NCI-H1092 (cell line): ENCODE data around the gene SMIM36.
"Not testable (repeated sequence)": the region's sequence is repeated elsewhere in the genome, so short reads cannot be mapped to it uniquely, and the experiment has no call there.

Source experiments
- DNase-seq: peaks from one replicate; lab custom pipeline; 2025; lab: John Stamatoyannopoulos, UW

Gene SMIM36

GRCh38 chr17:55501626-55502025, 9.6 kb downstream of the SMIM36 start:
- not testable (repeated sequence) for DNase-seq

GRCh38 chr17:55500103-55500502, 11.1 kb downstream of the SMIM36 start:
- DNase-seq, result no peak

- no peak for DNase-seq
Observed at GRCh38 chr17:55496094-55496881, 15.0 kb downstream of the SMIM36 start.

DNA sequence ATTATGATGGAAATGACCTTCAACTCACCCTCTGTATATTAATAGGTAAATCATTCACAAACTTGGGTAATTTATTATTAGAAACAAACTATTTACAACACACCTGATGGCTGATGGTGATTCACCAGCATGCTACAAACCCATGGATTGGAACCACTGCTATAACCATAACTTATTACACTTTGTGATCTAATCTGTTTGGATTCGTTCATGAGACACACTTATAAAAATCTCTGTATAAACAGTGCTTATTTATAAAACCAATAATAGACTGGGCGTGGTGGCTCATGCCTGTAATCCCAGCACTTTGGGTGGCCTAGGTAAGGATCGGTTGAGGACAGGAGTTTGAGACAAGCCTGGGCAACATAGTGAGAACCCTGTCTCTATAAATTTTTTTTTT, 16.0 kb downstream of the SMIM36 start:
- no peak for DNase-seq

DNA sequence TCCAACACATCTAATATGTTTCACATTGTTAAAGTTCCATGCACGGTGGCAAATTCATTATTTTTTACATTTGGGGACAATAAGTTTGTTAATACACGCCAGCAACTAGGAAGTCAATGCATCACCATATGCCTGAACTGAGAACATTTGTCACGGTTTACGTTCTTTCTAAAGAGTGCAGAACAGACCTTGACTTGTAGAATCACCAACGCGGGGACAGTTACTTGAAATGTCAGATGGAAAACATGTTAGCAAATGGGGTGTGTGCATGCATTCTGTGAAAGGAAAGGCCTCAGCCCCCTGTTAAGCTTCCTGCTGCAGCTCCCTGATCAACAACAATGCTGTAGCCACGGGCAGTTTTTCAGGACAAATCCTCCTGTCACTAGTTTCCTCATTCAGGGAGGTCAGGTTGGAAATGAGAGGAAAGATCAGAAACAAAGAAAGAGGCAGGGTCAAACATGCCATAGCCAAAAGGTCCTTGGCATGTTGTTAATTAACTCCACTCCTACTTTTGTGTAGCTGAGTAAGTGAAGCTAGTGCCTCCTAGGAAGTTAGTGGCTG, 18.4 kb downstream of the SMIM36 start:
- no peak for DNase-seq

- DNase-seq, result no peak
Observed at GRCh38 chr17:55490376-55490775, 20.9 kb downstream of the SMIM36 start.

- no peak for DNase-seq
Observed at GRCh38 chr17:55487695-55488432, 23.4 kb downstream of the SMIM36 start.

DNA sequence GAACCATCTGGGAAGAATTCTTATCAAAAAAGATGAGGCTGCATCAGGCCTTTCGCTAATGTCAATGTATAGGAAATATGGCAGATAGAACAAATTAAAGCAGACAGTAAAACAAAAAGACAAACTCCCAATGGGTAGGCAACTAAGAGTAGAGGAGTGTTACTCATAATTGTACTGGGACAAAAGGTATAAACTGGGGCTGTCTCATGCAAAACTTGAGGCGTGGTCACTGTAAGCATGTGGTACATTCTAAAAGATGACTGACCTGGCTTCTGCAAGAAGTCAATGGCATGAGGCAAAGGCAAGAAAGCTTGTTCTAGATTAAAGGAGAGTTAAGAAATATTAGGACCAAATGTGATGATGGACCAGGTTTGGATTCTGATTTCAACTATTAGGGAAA, 26.7 kb downstream of the SMIM36 start:
- no peak for DNase-seq

GRCh38 chr17:55482591-55483389, 28.5 kb downstream of the SMIM36 start:
- DNase-seq, result no peak

DNA sequence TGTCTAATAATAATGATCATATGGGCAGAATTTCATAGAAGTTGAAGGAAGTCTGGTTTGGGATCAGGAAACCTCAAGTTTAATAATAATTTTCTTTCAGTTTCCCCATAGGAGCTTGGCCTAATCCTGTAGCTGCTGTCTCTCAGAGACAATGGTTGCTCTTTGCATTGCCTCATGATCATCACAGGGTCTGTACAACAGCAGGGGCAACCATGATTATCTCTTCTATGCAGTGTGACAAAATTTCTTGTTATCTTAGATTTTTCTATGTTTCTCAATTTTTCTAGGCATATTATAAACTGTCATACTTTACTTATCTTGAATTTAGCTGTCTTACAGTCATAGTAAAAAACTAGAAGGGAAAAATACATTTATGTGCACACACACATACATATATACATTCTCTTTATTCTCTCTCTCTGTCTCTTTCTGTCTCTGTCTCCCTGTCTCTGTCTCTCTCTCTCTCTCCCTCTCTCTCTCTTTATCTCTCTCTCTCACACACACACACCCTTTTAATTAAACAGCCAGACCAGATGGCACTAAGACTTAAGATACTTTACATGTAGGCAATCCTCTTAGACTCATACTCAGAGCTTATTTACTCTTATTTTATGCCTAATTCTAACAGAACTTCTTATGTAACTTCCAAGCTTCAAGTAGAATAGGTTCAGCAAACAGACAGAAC, 30.5 kb downstream of the SMIM36 start:
- no peak for DNase-seq

- DNase-seq, result no peak
Observed at GRCh38 chr17:55479903-55480302, 31.3 kb downstream of the SMIM36 start.

GRCh38 chr17:55478971-55479370, 32.3 kb downstream of the SMIM36 start:
- DNase-seq, result no peak

GRCh38 chr17:55466671-55467070, 44.6 kb downstream of the SMIM36 start:
- no peak for DNase-seq

DNA sequence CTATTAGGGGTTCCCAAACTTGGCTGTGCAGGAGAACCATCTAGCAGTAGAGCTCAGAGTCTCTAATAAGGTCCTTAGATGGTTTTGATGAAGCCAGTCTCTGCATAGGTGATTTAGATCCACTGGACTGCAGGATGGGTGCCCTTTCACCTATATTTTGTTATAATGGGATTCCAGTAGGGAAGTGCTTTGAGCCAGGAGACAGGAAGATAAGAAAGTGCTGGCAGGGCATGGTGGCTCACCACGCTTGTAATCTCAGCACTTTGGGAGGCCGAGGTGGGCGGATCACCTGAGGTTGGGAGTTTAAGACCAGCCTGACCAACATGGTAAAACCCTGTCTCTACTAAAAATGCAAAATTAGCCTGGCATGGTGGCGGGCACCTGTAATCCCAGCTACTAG, 45.5 kb downstream of the SMIM36 start:
- DNase-seq, result not testable (repeated sequence)

DNA sequence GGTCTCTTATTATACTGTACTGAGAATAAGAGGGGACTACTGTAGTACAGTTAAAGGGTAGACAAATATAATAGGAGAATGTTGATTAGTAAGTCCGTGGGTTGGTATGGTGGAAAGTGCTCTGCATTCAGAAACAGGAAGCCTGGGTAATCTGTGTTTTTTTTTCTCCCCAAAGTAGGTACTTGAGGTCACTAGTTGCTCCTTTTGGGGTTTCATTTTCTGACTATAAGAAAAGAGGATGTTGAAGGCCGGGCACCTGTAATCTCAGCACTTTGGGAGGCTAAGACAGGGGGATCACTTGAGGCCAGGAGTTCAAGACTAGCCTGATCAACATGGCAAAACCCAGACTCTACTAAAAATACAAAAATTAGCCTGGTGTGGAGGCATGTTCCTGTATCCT, 47.7 kb downstream of the SMIM36 start:
- no peak for DNase-seq

DNA sequence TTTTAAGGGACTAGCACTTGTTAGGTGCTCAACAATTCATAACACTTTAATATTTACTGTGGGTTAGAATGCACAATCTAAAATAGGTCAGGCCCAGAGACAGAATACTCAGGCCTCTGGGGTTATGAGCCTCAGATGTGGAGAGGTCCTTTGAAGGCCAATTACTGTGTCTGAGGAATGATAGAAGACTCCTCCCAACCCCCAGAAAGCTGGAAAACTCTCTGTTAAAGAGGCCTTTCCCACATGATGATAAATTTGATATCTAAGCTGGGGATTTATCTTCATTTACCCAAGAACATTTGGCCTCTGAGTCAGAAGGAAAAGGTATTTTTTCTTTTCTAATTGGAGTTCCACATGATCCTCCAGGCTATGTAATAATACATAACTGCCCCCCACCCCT, 48.5 kb downstream of the SMIM36 start:
- no peak for DNase-seq

DNA sequence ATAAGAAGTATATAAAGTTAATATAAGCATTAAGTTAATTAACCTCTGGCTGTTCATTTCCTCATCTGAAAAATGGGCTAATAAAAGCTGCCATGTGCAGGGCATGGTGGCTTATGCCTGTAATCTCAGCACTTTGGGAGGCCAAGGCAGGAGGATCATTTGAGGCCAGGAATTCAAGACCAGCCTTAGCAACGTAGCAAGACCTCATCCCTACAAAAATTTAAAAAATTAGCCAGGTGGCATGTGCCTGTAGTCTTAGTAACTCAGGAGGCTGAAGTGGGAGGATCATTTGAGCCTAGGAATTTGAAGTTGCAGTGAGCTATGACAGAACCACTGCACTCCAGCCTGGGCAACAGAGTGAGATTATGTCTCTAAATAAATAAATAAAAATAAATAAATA, 49.0 kb downstream of the SMIM36 start:
- no peak for DNase-seq

- no peak for DNase-seq
Observed at GRCh38 chr17:55458978-55459377, 52.3 kb downstream of the SMIM36 start.

DNA sequence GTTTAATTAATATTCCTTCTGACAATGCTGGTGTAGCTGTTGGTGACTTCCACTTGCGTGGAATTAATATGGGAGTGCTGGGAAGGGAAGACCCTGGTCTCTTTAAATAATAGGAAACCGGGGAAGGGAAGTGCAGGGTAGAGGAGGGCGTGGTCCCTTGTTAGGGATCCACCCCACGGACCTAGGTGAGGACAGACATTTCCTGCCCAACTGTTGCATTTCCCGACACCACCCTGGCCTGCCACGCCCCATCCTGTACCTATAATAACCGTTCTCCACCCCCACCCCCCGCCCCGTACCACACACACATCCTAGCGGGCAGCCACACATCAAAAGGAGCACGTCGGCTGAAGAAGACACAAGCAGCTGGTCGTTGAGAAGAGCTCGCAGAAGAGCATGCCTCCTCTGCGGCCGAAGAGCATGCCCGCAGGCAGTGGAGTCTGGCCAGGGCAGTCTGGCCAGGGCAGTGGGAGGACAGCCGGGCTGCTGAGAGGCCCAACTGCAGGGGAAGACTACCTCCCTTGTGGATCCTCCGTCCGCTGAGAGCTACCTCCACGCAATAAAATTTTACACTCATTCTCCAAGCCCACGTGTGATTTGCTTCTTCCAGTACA, 52.9 kb downstream of the SMIM36 start:
- DNase-seq, result no peak

GRCh38 chr17:55456307-55457240, 54.7 kb downstream of the SMIM36 start:
- no peak for DNase-seq
